ENCODE results near the gene TCP1.
"Not testable (repeated sequence)": the region's sequence is repeated elsewhere in the genome, so short reads cannot be mapped to it uniquely, and the experiment has no call there.

Gene TCP1

GRCh38 chr6:159751448-159751847, 38.0 kb downstream of the TCP1 start:
- no peak for TF ChIP-seq CTCF (IDR thresholded peaks at IDR 0.05; ENCODE audit: extremely low read depth, missing control alignments)
- DNase-seq (ENCODE audit: low spot score), result no peak

GRCh38 chr6:159748127-159748526, 41.3 kb downstream of the TCP1 start:
- not testable (repeated sequence) for DNase-seq (ENCODE audit: low spot score)

GRCh38 chr6:159746759-159747158, 42.6 kb downstream of the TCP1 start:
- no peak for TF ChIP-seq CTCF (IDR thresholded peaks at IDR 0.05; ENCODE audit: extremely low read depth, missing control alignments)
- DNase-seq (ENCODE audit: low spot score), result no peak

- no peak for DNase-seq (ENCODE audit: low spot score)
- TF ChIP-seq CTCF (IDR thresholded peaks at IDR 0.05; ENCODE audit: extremely low read depth, missing control alignments), result no peak
Measured at GRCh38 chr6:159745081-159745480, 44.3 kb downstream of the TCP1 start.

- DNase-seq (ENCODE audit: low spot score), result no peak
- TF ChIP-seq CTCF (IDR thresholded peaks at IDR 0.05; ENCODE audit: extremely low read depth, missing control alignments), result no peak
Measured at GRCh38 chr6:159742165-159742564, 47.2 kb downstream of the TCP1 start.

DNA sequence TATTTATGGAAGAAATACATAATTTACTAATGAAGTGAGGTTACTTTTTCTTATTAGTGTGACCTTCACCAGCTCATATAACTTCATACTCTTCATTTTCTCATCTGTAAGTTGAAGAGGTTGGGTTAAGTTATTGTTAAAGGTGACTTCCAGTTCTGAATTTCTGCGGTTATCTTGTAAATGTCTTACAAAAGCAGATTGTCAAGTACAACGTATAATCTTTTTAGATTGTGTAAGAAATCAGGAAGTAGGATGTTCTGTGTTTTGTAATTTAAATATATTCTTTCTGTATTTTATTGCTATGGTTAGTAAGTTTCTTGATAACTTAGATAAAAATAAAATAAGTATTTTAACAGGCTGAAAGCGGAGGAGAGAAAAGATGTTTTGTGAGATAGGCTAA, 50.1 kb downstream of the TCP1 start:
- no peak for DNase-seq (ENCODE audit: low spot score)
- no peak for TF ChIP-seq CTCF (IDR thresholded peaks at IDR 0.05; ENCODE audit: extremely low read depth, missing control alignments)

- no peak for DNase-seq (ENCODE audit: low spot score)
- TF ChIP-seq CTCF (IDR thresholded peaks at IDR 0.05; ENCODE audit: extremely low read depth, missing control alignments), result no peak
Measured at GRCh38 chr6:159736908-159737307, 52.5 kb downstream of the TCP1 start.

- not testable (repeated sequence) for DNase-seq (ENCODE audit: low spot score)
Measured at GRCh38 chr6:159733395-159733794, 56.0 kb downstream of the TCP1 start.

DNA sequence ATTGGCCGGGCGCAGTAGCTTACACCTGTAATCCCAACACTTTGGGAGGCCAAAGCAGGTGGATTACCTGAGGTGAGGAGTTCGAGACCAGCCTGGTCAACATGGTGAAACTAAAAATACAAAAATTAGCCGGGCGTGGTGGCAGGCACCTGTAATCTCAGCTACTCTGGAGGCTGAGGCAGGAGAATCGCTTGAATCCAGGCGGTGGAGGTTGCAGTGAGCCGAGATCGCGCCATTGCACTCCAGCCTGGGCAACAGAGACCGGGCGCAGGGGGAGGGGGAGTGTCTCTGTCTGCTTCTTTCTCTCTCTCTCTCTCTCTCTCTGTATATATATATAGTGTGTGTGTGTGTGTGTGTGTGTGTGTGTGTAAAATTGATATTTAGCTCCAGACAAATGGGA, 56.9 kb downstream of the TCP1 start:
- DNase-seq (ENCODE audit: low spot score), result not testable (repeated sequence)
